GM19193 (cell line): Measurements from ENCODE around the gene GFPT1.

Source experiments
- POLR2A ChIP-seq: IDR thresholded peaks from 4 replicates; pipeline ENCODE4 v1.6.1; 2011; ENCODE audit not compliant: insufficient read depth, insufficient read length; ENCODE audit errors: extremely low read depth

The GFPT1 gene

GRCh38 chr2:69389271-69389670 lies 2.2 kb upstream of the GFPT1 start:
- TF ChIP-seq POLR2A = no peak

GRCh38 chr2:69387770-69388481 lies 899 bp upstream of the GFPT1 start:
- TF ChIP-seq POLR2A = no peak

GRCh38 chr2:69386360-69386759 lies 667 bp downstream of the GFPT1 start:
- no peak for TF ChIP-seq POLR2A

GRCh38 chr2:69385443-69386151 lies 1.4 kb downstream of the GFPT1 start:
- TF ChIP-seq POLR2A = no peak

GRCh38 chr2:69384618-69385081 lies 2.4 kb downstream of the GFPT1 start:
- no peak for TF ChIP-seq POLR2A

GRCh38 chr2:69383176-69383812 lies 3.7 kb downstream of the GFPT1 start:
- no peak for TF ChIP-seq POLR2A

- no peak for TF ChIP-seq POLR2A
These were observed 4.5 kb downstream of the GFPT1 start for GRCh38 chr2:69382547-69382946.

- TF ChIP-seq POLR2A = no peak
These were observed 5.7 kb downstream of the GFPT1 start for GRCh38 chr2:69381337-69381737.

GRCh38 chr2:69380072-69380917 lies 6.7 kb downstream of the GFPT1 start:
- no peak for TF ChIP-seq POLR2A

- TF ChIP-seq POLR2A = no peak
These were observed 10.6 kb downstream of the GFPT1 start for GRCh38 chr2:69376403-69376802.

GRCh38 chr2:69375494-69376353 lies 11.3 kb downstream of the GFPT1 start:
- TF ChIP-seq POLR2A = no peak

- no peak for TF ChIP-seq POLR2A
These were observed 14.3 kb downstream of the GFPT1 start for GRCh38 chr2:69372767-69373166.

GRCh38 chr2:69369802-69370201 lies 17.2 kb downstream of the GFPT1 start:
- TF ChIP-seq POLR2A = no peak

- no peak for TF ChIP-seq POLR2A
These were observed 18.4 kb downstream of the GFPT1 start for GRCh38 chr2:69368588-69368987.

GRCh38 chr2:69359371-69359770 lies 27.7 kb downstream of the GFPT1 start:
- no peak for TF ChIP-seq POLR2A

- no peak for TF ChIP-seq POLR2A
These were observed 28.1 kb downstream of the GFPT1 start for GRCh38 chr2:69358914-69359313.
